Glutamatergic neuron (in vitro differentiated cells): Measurements from ENCODE around the gene USP13. TPM values are rescaled to one million over a fixed set of nuclear protein-coding genes. Genes with fewer than 3 reads are reported as not detected.

Experiments used
- DNase-seq: peaks from one replicate; pipeline ENCODE4 v3.0.0; 2022
- H3K27ac Mint-ChIP-seq: one replicate; pipeline ENCODE4 v1.8.0; 2020; ENCODE audit warnings: mild to moderate bottlenecking, mixed read lengths, inconsistent platforms; ENCODE audit not compliant: unreplicated experiment
- H3K27me3 Mint-ChIP-seq: one replicate; pipeline ENCODE4 v1.8.0; 2020; ENCODE audit warnings: mild to moderate bottlenecking, moderate library complexity, mixed read lengths, inconsistent platforms; ENCODE audit not compliant: unreplicated experiment
- H3K36me3 Mint-ChIP-seq: one replicate; pipeline ENCODE4 v1.8.0; 2020; ENCODE audit warnings: mild to moderate bottlenecking, mixed read lengths, inconsistent platforms; ENCODE audit not compliant: unreplicated experiment
- H3K4me1 Mint-ChIP-seq: one replicate; pipeline ENCODE4 v1.8.0; 2020; ENCODE audit warnings: mild to moderate bottlenecking, low read depth, mixed read lengths, inconsistent platforms; ENCODE audit not compliant: unreplicated experiment
- H3K4me3 Mint-ChIP-seq: one replicate; pipeline ENCODE4 v1.8.0; 2020; ENCODE audit warnings: mild to moderate bottlenecking, mixed read lengths, inconsistent platforms; ENCODE audit not compliant: unreplicated experiment
- H3K9me3 Mint-ChIP-seq: one replicate; pipeline ENCODE4 v1.8.0; 2020; ENCODE audit warnings: mild to moderate bottlenecking, moderate library complexity, mixed read lengths, inconsistent platforms; ENCODE audit not compliant: unreplicated experiment
- total RNA-seq: library from RNA; stranded (reverse); fragmentation: NEBNext Ultra II Directional; extraction: Animal tissue kit (Norgen Biotek cat#: 25700); gene quantifications from one replicate; pipeline ENCODE4 v1.2.1, GENCODE V29; 2021; ENCODE audit not compliant: unreplicated experiment
- TF ChIP-seq, protein P1 (sequence below): fragments of 200-600 bp; sonication (generic); IDR thresholded peaks from one replicate; pipeline ENCODE4 v1.5.0; 2021; ENCODE audit not compliant: partially characterized antibody, unreplicated experiment

Gene USP13
- total RNA-seq, 1 donor from 2014 or later, result 28.5 TPM

DNA sequence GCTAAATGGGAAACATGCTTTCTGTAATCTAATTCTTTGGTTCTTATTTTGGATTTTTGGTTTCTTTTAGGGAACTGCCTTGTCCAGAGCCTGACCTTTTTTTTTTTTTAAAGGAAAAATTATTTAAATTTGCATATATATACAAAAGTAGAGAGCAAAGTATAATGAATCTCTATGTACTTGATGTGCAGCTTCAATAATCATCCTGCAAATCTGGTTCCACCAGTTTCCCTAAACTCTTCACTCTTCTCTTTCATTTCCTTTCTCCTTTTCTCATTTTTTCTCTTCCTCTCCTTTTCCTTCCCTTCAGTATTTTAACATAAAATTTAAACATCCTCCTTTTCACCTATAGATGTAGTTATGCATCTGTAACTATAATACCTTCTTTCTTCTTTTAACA is 82.5 kb downstream of the USP13 start:
- H3K9me3 Mint-ChIP-seq, result no peaks in the 10 kb centered on the region
- TF ChIP-seq, protein P1, sequence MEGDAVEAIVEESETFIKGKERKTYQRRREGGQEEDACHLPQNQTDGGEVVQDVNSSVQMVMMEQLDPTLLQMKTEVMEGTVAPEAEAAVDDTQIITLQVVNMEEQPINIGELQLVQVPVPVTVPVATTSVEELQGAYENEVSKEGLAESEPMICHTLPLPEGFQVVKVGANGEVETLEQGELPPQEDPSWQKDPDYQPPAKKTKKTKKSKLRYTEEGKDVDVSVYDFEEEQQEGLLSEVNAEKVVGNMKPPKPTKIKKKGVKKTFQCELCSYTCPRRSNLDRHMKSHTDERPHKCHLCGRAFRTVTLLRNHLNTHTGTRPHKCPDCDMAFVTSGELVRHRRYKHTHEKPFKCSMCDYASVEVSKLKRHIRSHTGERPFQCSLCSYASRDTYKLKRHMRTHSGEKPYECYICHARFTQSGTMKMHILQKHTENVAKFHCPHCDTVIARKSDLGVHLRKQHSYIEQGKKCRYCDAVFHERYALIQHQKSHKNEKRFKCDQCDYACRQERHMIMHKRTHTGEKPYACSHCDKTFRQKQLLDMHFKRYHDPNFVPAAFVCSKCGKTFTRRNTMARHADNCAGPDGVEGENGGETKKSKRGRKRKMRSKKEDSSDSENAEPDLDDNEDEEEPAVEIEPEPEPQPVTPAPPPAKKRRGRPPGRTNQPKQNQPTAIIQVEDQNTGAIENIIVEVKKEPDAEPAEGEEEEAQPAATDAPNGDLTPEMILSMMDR, result no peak
- peaks cover 21% of the 10 kb centered on the region for H3K4me1 Mint-ChIP-seq
- no peak overlapping the region for H3K4me3 Mint-ChIP-seq
- no peaks in the 10 kb centered on the region for H3K27me3 Mint-ChIP-seq
- H3K27ac Mint-ChIP-seq, result no peak overlapping the region
- DNase-seq, result no peak
- no peaks in the 10 kb centered on the region for H3K36me3 Mint-ChIP-seq

GRCh38 chr3:179738998-179739397 is 86.2 kb downstream of the USP13 start:
- no peak overlapping the region for H3K27ac Mint-ChIP-seq
- no peaks in the 10 kb centered on the region for H3K27me3 Mint-ChIP-seq
- no peak overlapping the region for H3K4me3 Mint-ChIP-seq
- H3K9me3 Mint-ChIP-seq, result no peaks in the 10 kb centered on the region
- H3K36me3 Mint-ChIP-seq, result peaks cover 11% of the 10 kb centered on the region
- TF ChIP-seq, protein P1, result no peak
- DNase-seq, result no peak
- peaks cover 7% of the 10 kb centered on the region for H3K4me1 Mint-ChIP-seq

GRCh38 chr3:179739816-179740594 is 87.2 kb downstream of the USP13 start:
- TF ChIP-seq, protein P1, result no peak
- DNase-seq, result no peak
- Mint-ChIP-seq H3K4me1 (peaks cover under 1% of the 10 kb centered on the region), H3K27me3 (no peaks in the 10 kb centered on the region), H3K4me3 (no peak overlapping the region), H3K9me3 (no peaks in the 10 kb centered on the region), H3K27ac (no peak overlapping the region), H3K36me3 (peaks cover 11% of the 10 kb centered on the region)

DNA sequence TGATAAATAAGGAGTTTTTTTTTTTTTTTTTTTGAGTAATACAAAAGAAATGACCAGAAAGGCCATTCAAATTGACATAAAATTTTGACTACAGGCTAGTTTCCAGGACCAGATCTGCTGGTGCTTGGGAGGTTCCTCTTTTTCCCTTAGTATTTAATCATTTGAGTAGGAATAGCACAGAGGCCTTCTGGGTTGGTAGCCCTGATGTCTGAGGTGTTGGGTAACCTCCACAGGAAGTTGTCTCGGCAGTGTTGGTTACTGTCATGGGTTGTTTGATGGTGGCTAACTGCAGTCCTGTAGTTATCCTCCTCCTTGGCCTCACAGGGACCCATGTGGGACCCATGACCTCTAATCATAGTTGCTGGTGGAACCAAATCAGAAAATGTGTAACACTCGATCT is 91.1 kb downstream of the USP13 start:
- H3K36me3 Mint-ChIP-seq, result peaks cover 11% of the 10 kb centered on the region
- no peaks in the 10 kb centered on the region for H3K9me3 Mint-ChIP-seq
- TF ChIP-seq, protein P1, result no peak
- no peak overlapping the region for H3K27ac Mint-ChIP-seq
- peaks cover 1% of the 10 kb centered on the region for H3K4me1 Mint-ChIP-seq
- DNase-seq, result no peak
- H3K27me3 Mint-ChIP-seq, result no peaks in the 10 kb centered on the region
- H3K4me3 Mint-ChIP-seq, result no peak overlapping the region

DNA sequence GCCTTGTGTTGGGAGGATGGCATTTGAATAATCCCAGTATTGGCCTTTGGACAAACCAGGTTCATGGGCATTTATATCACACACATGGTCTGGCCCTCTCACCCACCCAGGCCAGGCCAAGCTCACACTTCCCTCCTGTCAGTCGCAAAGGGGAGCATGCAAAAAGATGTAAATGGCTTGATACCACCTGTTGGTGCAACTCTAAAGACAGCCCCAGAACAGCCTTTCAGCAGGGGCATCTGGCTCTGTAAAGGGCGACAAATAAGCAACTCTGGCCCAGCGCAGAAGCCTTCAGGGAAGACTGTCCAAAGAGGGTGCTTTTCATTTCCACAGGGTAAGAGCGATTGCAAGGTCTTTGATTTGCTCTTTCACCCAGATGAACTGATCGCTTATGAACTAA is 91.8 kb downstream of the USP13 start:
- Mint-ChIP-seq H3K27me3 (no peaks in the 10 kb centered on the region), H3K4me3 (no peak overlapping the region), H3K27ac (no peak overlapping the region), H3K9me3 (no peaks in the 10 kb centered on the region), H3K4me1 (peaks cover 1% of the 10 kb centered on the region), H3K36me3 (peaks cover 11% of the 10 kb centered on the region)
- TF ChIP-seq, protein P1, result no peak
- DNase-seq, result no peak
